Activated T-helper 17 cell treated with anti-CD3 and anti-CD28 coated beads, Interleukin-2, amount 50 U/mL, for 72 hours (primary cell): Measurements from ENCODE around the gene CD46. TPM values are rescaled to one million over a fixed set of nuclear protein-coding genes. Genes with fewer than 3 reads are reported as not detected.

ENCODE experiments used
- ATAC-seq: fragments of 150-1000 bp; cut with Tn5 transposase; replicated peaks from 2 replicates; pipeline ENCODE4 v1.10.0; 2021; ENCODE audit warnings: mild to moderate bottlenecking, moderate library complexity
- H3K27ac Mint-ChIP-seq: one replicate; pipeline ENCODE4 v1.8.0; 2022; ENCODE audit warnings: mixed read lengths
- H3K27me3 Mint-ChIP-seq: one replicate; pipeline ENCODE4 v1.8.0; 2022; ENCODE audit warnings: mixed read lengths
- H3K36me3 Mint-ChIP-seq: one replicate; pipeline ENCODE4 v1.8.0; 2022; ENCODE audit warnings: low read depth, mild to moderate bottlenecking, mixed read lengths
- H3K4me1 Mint-ChIP-seq: one replicate; pipeline ENCODE4 v1.8.0; 2022; ENCODE audit warnings: mixed read lengths
- H3K4me3 Mint-ChIP-seq: one replicate; pipeline ENCODE4 v1.8.0; 2022; ENCODE audit warnings: mild to moderate bottlenecking, mixed read lengths
- H3K9me3 Mint-ChIP-seq: one replicate; pipeline ENCODE4 v1.8.0; 2022; ENCODE audit warnings: mixed read lengths
- total RNA-seq, 2 donors: library from RNA; stranded (reverse); gene quantifications; one replicate each; pipeline ENCODE4 v1.2.3, GENCODE V29; 2022

The CD46 gene
- total RNA-seq, 2 donors from 2014 or later: 94.5 to 111 TPM

DNA sequence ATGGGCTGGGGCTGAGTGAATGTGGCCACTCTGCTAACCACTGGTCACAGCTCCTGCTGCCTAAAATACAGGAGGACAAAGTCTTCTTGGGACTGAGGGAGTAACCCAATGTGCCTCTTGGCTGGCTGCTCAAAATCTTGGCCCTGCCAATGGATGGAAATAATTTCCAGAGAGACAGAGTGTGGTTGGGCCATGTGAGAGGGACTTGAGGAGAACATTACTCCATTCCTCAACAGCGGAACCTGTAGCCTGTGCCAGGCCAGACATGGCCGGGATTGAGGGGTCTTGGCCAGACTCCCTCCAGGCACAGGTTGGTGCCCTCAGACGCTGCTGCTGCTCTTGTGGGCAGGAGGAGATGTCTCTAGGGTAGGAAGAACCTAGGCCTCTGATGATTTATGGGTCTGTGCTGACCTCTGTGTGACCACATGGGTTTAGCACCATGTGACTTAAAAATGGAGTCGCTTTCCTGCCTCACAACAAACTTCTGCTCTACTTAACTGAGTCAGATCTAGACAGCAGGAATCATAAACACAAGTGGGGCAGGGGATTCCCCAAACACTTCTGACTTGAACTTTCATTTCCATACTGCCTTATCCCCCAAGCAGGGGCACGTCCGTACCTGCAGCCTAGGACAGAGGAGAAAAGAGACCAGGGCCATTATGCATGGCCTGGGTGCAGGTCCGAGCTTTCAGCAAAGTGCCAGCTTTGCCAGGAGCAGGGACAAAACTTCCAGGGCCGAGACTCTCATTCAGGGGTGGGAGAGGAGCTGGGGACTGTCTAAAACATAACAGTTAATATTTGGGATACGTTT, 79.9 kb downstream of the CD46 start:
- Mint-ChIP-seq H3K4me3 (peak overlapping the region; percentile 70), H3K27me3 (no peaks in the 10 kb centered on the region), H3K9me3 (no peaks in the 10 kb centered on the region)

DNA sequence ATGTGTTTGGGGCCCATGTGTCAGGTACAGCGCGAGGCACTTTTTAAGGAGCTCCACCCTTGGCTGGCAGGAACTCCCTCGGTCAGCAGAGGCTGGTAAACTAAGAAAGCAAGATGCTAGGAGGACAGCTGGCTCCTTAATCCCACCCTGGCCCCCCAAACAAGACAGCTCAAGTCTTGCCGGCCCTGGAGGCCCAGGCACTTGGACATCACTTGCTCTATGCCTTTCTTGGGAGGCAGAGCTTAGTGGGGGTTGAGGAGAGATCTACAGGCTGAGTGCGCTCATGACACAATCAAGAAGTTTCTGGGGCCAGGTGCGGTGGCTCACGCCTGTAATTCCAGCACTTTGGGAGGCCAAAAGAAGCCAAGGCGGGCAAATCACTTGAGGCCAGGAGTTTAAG, 80.9 kb downstream of the CD46 start:
- no peaks in the 10 kb centered on the region for H3K9me3 Mint-ChIP-seq
- no peak for ATAC-seq
- H3K4me3 Mint-ChIP-seq: peak overlapping the region; percentile 70
- H3K36me3 Mint-ChIP-seq: peaks cover 48% of the 10 kb centered on the region
- peak overlapping the region; percentile 89 for H3K27ac Mint-ChIP-seq
- H3K4me1 Mint-ChIP-seq: peaks cover 77% of the 10 kb centered on the region
- H3K27me3 Mint-ChIP-seq: no peaks in the 10 kb centered on the region

More for the DNA sequence above, 79.9 kb downstream of the CD46 start:
- peak; percentile 90 for ATAC-seq
- Mint-ChIP-seq H3K36me3 (peaks cover 37% of the 10 kb centered on the region), H3K27ac (peak overlapping the region; percentile 89), H3K4me1 (peaks cover 74% of the 10 kb centered on the region)

- Mint-ChIP-seq H3K36me3 (peaks cover 49% of the 10 kb centered on the region), H3K9me3 (no peaks in the 10 kb centered on the region), H3K4me3 (peak overlapping the region; percentile 70), H3K4me1 (peaks cover 77% of the 10 kb centered on the region), H3K27me3 (no peaks in the 10 kb centered on the region), H3K27ac (peak overlapping the region; percentile 89)
- no peak for ATAC-seq
These were observed 81.5 kb downstream of the CD46 start for GRCh38 chr1:207833381-207833780.

DNA sequence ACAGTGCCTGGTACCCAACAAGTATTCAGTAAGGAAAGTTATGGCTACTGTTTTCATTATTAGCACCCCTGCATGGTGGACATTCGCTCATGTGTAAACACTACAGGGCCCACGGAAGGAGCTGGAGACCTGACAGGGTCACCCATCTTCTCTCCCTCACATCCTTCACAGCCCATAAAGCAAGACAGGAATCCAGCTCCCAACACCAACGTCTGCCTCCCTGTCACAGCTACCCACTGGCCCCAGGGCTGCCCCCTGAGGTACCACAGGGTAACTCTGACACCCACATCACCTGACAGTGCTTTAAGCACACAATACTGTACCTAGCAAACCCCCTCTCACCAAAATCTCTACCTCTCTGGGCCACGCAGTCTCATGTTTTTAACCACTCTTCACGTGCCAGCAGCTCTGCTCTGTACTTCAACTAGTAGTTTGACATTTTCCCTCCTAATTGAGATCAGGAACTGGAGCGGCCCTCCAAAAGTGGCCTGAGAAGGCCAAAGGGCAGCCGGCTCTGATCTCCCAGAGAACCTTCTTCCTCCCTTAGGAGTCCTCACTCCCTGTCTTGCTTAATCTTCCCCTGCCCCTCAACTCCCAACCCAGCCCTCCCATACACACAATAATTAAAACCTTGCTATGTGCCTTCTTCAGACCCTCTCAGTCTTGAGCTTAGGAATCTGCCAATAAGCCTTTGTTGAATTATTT, 82.3 kb downstream of the CD46 start:
- H3K9me3 Mint-ChIP-seq: no peaks in the 10 kb centered on the region
- H3K27me3 Mint-ChIP-seq: no peaks in the 10 kb centered on the region
- peak overlapping the region; percentile 70 for H3K4me3 Mint-ChIP-seq
- no peak for ATAC-seq
- peak overlapping the region; percentile 89 for H3K27ac Mint-ChIP-seq
- H3K36me3 Mint-ChIP-seq: peaks cover 56% of the 10 kb centered on the region
- H3K4me1 Mint-ChIP-seq: peaks cover 77% of the 10 kb centered on the region

DNA sequence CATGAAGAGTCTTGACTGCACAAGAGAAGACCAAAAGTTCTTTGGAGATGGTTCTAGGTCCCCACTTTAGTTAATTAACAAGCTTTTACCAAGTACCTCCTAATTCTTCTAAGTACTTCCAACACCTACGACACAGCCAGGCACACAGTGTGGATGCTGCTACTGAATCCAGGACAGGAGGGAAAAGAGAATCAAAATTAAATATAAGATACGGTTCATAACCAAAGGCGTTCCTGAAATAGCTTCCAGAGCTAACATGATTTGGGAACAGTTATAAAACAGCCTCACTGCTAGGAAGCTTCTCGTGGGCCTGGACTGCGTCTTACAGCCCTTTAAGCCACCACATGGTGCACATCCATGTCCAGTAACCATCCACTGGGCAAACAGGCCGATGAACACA, 84.1 kb downstream of the CD46 start:
- Mint-ChIP-seq H3K9me3 (no peaks in the 10 kb centered on the region), H3K36me3 (peaks cover 54% of the 10 kb centered on the region), H3K4me3 (no peak overlapping the region), H3K4me1 (peaks cover 77% of the 10 kb centered on the region), H3K27ac (peak overlapping the region; percentile 94), H3K27me3 (no peaks in the 10 kb centered on the region)
- ATAC-seq: no peak

- ATAC-seq: no peak
- H3K4me1 Mint-ChIP-seq: peaks cover 73% of the 10 kb centered on the region
- H3K27me3 Mint-ChIP-seq: no peaks in the 10 kb centered on the region
- no peaks in the 10 kb centered on the region for H3K9me3 Mint-ChIP-seq
- peaks cover 50% of the 10 kb centered on the region for H3K36me3 Mint-ChIP-seq
- no peak overlapping the region for H3K4me3 Mint-ChIP-seq
- H3K27ac Mint-ChIP-seq: peak overlapping the region; percentile 94
These were observed 84.9 kb downstream of the CD46 start for GRCh38 chr1:207836591-207837347.

- H3K27ac Mint-ChIP-seq: peak overlapping the region; percentile 94
- H3K4me1 Mint-ChIP-seq: peaks cover 65% of the 10 kb centered on the region
- H3K9me3 Mint-ChIP-seq: no peaks in the 10 kb centered on the region
- H3K36me3 Mint-ChIP-seq: peaks cover 48% of the 10 kb centered on the region
- no peak for ATAC-seq
- peak overlapping the region; percentile 68 for H3K4me3 Mint-ChIP-seq
- no peaks in the 10 kb centered on the region for H3K27me3 Mint-ChIP-seq
These were observed 85.8 kb downstream of the CD46 start for GRCh38 chr1:207837673-207838072.

- Mint-ChIP-seq H3K4me3 (peak overlapping the region; percentile 68), H3K27me3 (no peaks in the 10 kb centered on the region), H3K36me3 (peaks cover 50% of the 10 kb centered on the region), H3K9me3 (no peaks in the 10 kb centered on the region), H3K27ac (peak overlapping the region; percentile 94), H3K4me1 (peaks cover 67% of the 10 kb centered on the region)
- ATAC-seq: peak; percentile 66
These were observed 86.6 kb downstream of the CD46 start for GRCh38 chr1:207838156-207839082.

DNA sequence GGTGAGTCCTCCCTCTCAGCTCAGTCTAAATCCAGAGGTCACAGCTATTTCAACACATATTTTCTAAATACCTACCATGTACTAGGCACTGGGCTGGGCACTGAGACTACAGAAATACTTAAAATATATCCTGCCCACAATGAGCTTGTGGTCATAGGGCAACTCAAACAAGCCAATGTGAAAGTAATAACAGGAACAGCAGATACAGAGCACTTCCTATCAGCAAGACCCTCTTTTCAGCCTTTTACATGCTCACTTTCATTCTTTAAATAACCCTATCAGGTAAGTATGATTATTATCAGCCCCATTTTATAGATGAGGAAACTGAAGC, 87.2 kb downstream of the CD46 start:
- Mint-ChIP-seq H3K27me3 (no peaks in the 10 kb centered on the region), H3K27ac (peak overlapping the region; percentile 94), H3K9me3 (no peaks in the 10 kb centered on the region), H3K4me3 (peak overlapping the region; percentile 68), H3K4me1 (peaks cover 70% of the 10 kb centered on the region), H3K36me3 (peaks cover 57% of the 10 kb centered on the region)
- peak; percentile 79 for ATAC-seq

GRCh38 chr1:207840380-207840779, 88.5 kb downstream of the CD46 start:
- H3K36me3 Mint-ChIP-seq: peaks cover 68% of the 10 kb centered on the region
- ATAC-seq: no peak
- no peaks in the 10 kb centered on the region for H3K27me3 Mint-ChIP-seq
- H3K4me1 Mint-ChIP-seq: peaks cover 70% of the 10 kb centered on the region
- H3K27ac Mint-ChIP-seq: peak overlapping the region; percentile 75
- H3K9me3 Mint-ChIP-seq: no peaks in the 10 kb centered on the region
- no peak overlapping the region for H3K4me3 Mint-ChIP-seq

DNA sequence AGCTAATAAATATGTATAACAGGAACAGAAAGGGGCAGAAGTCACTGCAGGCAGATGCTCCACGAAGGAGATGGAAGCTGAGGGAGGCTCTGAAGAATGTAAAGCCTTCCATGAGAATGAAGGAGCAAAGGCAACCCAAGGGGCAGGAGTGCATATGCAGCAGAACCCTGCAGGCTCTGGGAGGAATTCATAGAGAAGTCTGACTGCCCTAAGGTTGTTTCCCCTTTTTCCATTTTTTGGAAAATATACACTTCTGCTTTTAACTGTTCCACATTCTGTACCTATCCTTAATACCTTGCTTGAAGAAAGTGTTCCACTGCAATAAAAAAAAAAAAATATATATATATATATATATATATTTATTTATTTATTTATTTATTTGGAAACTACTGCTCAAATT, 89.4 kb downstream of the CD46 start:
- peaks cover 74% of the 10 kb centered on the region for H3K4me1 Mint-ChIP-seq
- H3K27me3 Mint-ChIP-seq: no peaks in the 10 kb centered on the region
- H3K27ac Mint-ChIP-seq: no peak overlapping the region
- no peaks in the 10 kb centered on the region for H3K9me3 Mint-ChIP-seq
- ATAC-seq: no peak
- no peak overlapping the region for H3K4me3 Mint-ChIP-seq
- H3K36me3 Mint-ChIP-seq: peaks cover 65% of the 10 kb centered on the region

GRCh38 chr1:207841901-207842300, 90.0 kb downstream of the CD46 start:
- H3K9me3 Mint-ChIP-seq: no peaks in the 10 kb centered on the region
- H3K36me3 Mint-ChIP-seq: peaks cover 65% of the 10 kb centered on the region
- no peak overlapping the region for H3K4me3 Mint-ChIP-seq
- no peak overlapping the region for H3K27ac Mint-ChIP-seq
- no peaks in the 10 kb centered on the region for H3K27me3 Mint-ChIP-seq
- no peak for ATAC-seq
- peaks cover 72% of the 10 kb centered on the region for H3K4me1 Mint-ChIP-seq

DNA sequence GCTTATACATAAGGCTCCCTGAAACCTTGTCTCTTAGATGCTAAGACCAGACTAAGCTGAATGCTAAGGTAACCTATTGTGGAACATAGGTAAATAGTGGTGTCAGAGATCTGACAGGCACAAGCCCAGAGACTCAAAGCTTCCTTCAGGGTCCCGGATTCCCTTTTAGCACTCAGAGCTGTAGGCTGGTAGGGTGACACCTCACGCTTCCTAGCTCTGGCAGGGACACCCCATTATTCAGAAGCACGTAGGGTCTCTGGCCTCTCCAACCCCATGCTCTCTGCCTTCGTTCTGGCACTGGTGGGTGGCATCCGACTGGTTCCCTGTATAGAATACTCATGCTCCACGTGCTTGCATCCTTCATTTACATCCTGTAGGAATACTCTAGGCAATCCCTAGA, 90.7 kb downstream of the CD46 start:
- ATAC-seq: no peak
- H3K4me3 Mint-ChIP-seq: no peak overlapping the region
- H3K4me1 Mint-ChIP-seq: peaks cover 67% of the 10 kb centered on the region
- no peaks in the 10 kb centered on the region for H3K9me3 Mint-ChIP-seq
- peaks cover 63% of the 10 kb centered on the region for H3K36me3 Mint-ChIP-seq
- no peak overlapping the region for H3K27ac Mint-ChIP-seq
- no peaks in the 10 kb centered on the region for H3K27me3 Mint-ChIP-seq

- Mint-ChIP-seq H3K27ac (peak overlapping the region; percentile 1), H3K4me1 (peaks cover 65% of the 10 kb centered on the region)
These were observed 92.5 kb downstream of the CD46 start for GRCh38 chr1:207844371-207844770.

More at GRCh38 chr1:207844371-207844770, 92.5 kb downstream of the CD46 start:
- no peak for ATAC-seq
- H3K4me3 Mint-ChIP-seq: no peak overlapping the region
- H3K36me3 Mint-ChIP-seq: peaks cover 52% of the 10 kb centered on the region
- H3K27me3 Mint-ChIP-seq: no peaks in the 10 kb centered on the region
- no peaks in the 10 kb centered on the region for H3K9me3 Mint-ChIP-seq
